Fibroblast of skin of right biceps (primary cell): ENCODE data around the gene PIR.

Experiments
- DNase-seq: peaks from one replicate; pipeline ENCODE4 v3.0.0-alpha.2; 2013

PIR gene

GRCh38 chrX:15493118-15493962 is at the start of gene PIR:
PIR (minus strand) TSS chrX:15493333; CDS start chrX:15491257, 2,076 bp downstream.
- DNase-seq = peak; percentile 76

DNA sequence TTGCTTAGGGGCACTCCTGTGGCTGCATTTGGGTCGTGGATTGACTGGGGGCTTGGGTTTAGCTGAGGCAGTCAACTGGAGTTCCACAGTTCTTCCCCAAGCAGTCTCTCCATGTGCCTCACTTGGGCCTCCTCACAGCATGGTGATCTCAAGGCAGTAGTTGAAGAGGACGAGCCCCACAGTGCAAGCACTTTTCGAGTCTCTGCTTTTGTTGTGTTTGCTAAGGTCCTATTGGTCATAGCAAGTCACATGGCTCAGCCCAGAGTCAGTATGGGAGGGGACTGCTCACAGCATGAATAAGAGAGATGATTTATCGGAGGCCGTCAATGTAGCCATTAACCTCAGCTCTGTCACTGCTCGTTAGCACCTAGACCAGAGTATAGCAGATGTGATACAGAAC is 37.2 kb upstream of the PIR start:
- DNase-seq = no peak

DNA sequence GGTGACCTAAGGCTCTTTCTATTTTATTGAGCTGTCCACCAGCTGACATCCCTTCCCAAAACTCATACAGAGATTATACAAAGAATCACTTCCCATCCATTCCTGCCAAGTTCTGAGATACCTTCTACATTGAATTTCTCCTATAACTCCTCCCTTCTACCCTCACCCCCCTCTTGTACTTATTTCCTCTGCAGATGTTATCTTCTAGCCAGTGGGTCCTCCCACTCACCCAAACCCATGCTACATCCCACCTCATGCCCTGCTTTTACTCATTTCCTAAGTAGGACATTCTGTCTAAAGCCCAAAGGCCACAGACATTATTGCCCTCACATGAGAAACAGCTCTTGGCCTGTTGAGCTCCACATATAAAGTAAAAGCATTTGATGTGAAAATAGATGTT is 36.0 kb upstream of the PIR start:
- no peak for DNase-seq

- DNase-seq = no peak
These were observed 32.7 kb upstream of the PIR start for GRCh38 chrX:15525664-15526416.

GRCh38 chrX:15524417-15524816 is 31.3 kb upstream of the PIR start:
- DNase-seq = peak; percentile 22

DNA sequence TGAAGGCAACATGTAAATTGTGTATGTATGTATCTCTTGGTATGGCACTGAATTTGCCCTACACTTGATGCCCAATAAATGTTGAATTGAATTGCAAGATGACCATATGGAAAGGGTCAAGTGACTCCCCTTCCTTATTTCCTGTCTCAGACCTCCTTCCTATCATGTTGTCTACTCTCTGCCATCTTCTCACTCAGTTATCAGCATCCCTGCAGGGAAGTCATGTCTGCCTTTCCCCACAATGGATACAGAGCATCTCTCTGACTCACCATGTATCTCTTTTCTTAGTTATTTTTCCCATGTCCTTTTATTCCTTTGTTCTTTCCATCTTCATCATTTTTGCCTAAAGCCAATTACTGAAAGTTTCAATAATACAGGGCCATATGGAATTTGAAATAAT is 30.0 kb upstream of the PIR start:
- no peak for DNase-seq

DNA sequence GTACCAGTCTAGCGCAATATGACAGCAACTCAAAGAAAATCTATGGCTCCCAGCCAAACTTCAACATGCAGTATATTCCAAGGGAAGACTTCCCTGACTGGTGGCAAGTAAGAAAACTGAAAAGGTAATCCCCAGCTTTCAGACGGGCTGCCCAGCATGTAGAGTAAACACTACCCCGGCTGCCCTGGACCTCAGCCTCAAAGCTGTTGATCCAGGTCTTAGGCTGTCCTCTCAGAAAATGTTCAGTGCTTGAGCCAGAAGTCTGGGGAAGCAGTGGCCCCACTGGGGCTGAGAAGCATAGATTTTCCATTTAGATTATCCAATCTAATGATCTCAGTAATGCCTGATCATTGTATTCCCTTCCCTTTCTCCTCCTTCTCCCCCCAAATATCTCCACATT is 29.3 kb upstream of the PIR start:
- DNase-seq = no peak

DNA sequence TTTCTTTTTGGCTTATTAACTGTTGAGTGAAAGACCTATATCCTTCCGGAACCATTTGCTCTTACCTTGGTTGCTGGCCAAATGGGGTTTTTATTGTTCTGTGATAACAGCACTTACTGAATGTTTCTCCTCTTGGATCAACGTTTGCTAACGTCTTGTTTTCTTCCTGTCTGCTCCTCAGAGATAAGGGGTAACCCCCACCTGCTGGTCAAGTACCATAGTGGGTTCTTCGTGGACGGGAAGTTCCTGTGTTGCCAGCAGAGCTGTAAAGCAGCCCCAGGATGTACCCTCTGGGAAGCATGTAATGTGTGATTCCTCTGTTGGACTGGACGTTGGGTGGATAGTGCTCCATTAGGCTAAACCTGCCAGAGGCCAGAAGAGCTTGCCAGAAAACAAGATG is 22.8 kb upstream of the PIR start:
- no peak for DNase-seq

GRCh38 chrX:15514279-15514678 is 21.1 kb upstream of the PIR start:
- DNase-seq = no peak

- peak; percentile 15 for DNase-seq
These were observed 19.4 kb upstream of the PIR start for GRCh38 chrX:15512401-15512965.

DNA sequence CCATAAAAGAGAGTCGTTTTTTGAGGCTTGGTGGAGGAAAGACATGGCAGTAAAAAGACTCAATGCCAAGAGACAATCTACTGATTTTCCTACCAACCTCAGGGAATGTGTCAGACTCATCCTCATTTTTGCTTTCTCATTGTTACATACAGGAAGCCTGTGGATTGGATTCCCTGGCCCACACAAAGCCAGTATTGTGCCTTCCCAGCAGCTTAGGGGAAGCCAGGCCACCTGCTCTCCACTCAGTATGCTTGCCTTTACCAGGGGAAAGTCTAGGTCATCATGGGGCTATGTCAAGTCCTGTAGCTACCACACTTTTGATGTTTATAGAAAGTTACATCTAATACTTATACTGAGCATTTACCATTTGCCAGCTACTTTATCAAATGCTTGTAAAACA is 18.4 kb upstream of the PIR start:
- DNase-seq = no peak

- DNase-seq = no peak
These were observed 16.7 kb upstream of the PIR start for GRCh38 chrX:15509845-15510244.

GRCh38 chrX:15507005-15507404 is 13.9 kb upstream of the PIR start:
- DNase-seq = no peak

- no peak for DNase-seq
These were observed 12.0 kb upstream of the PIR start for GRCh38 chrX:15505101-15505500.

- DNase-seq = no peak
These were observed 11.5 kb upstream of the PIR start for GRCh38 chrX:15504661-15505060.

GRCh38 chrX:15501506-15501905 is 8.4 kb upstream of the PIR start:
- no peak for DNase-seq

DNA sequence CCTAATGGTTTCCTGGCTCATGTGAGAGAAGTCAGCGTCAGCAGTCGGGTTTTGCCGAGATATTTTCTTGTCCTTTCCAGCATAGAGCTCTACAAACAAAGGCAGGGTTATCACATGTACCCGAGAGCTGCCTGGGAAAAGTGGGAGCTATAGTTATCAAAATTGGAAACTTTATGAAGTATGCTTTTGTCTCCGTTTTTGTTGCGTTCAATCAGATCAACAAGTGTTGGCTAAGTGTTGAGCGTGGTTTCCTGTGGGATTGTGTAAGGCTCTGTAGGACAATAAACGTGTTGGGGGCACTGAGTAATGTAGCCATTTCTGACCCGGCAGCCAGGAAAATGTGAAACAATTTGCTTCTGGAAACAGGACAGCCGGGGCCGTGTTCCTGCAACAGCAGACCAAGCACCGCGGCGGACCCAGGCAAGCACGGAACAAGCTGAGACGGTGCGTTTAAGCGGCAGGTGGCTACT is 7.4 kb upstream of the PIR start, which contains the start of gene BMX:
Gene BMX (plus strand): TSS at position 311 of the 470 bp plus-strand sequence. CDS start 7,547 bp downstream, outside the sequence.
- DNase-seq = no peak

DNA sequence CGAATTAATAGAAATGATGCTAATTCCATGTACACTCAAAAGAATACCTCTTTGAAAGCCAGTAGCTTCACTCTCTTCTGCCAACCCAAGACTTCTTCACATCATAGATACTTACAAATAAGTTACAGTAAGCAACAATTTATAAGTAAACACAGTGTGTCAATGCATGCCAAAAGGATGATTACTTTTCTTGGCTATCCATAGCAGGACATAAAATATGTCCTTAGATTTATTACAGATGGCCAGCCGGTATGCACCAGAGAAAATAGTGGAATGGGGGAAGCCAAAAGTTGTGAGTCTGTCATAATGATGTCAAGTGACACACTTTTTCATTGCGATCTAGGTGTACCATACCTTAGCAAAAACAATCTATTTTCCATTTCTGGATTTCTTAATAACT is 6.8 kb upstream of the PIR start:
- no peak for DNase-seq

DNA sequence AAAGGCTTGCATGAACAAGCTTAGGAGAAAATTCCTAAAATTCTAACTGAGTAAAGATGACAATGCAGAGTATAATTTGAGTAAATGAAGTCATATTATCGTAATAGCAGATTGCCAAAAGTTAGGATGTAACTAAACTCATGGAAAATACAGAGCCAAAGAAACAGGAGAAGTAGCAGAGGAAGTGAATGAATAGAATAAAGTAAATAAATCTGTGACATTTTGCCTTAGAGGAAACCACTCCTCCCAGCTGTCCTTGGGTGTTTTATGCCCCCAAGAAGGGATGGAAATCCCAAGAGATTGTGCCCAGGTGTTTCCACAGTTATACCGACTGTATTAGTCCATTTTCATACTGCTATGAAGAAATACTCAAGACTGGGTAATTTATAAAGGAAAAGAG is 5.6 kb upstream of the PIR start:
- no peak for DNase-seq

GRCh38 chrX:15497865-15498264 is 4.7 kb upstream of the PIR start:
- peak; percentile 32 for DNase-seq

DNA sequence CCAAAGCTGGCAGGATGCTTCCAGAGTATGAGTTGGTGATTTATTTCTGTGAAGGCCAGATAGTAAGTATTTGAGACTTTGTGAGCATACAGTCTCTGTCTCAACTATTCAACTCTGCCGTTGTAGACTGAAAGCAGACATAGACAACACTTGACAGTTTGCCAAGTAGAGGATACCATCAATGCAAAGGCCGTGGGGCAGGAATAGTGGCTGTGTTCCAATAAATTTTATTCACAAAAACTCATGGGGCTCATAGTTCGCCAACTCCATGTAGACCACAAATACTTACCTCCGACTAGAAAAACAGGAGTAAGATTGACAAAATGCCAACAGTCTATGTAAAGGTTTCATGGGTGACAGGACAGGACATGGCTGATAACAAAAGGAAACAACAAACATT is 3.7 kb upstream of the PIR start:
- no peak for DNase-seq

- DNase-seq = no peak
These were observed 2.7 kb upstream of the PIR start for GRCh38 chrX:15495801-15496200.

GRCh38 chrX:15492469-15492868 is 664 bp downstream of the PIR start:
- no peak for DNase-seq

- DNase-seq = no peak
These were observed 9.2 kb downstream of the PIR start for GRCh38 chrX:15483891-15484290.
